Activated T-helper 17 cell treated with anti-CD3 and anti-CD28 coated beads, Interleukin-2, amount 50 U/mL, for 72 hours (primary cell): ENCODE results near the gene GDF9. TPM values are rescaled to one million over a fixed set of nuclear protein-coding genes. Genes with fewer than 3 reads are reported as not detected.
A peak's percentile ranks its signal among the peaks of the same experiment; 100 is the strongest.

Experiments used
- ATAC-seq: fragments of 150-1000 bp; cut with Tn5 transposase; replicated peaks from 2 replicates; pipeline ENCODE4 v1.10.0; 2021; ENCODE audit warnings: mild to moderate bottlenecking, moderate library complexity
- H3K27ac Mint-ChIP-seq: one replicate; pipeline ENCODE4 v1.8.0; 2022; ENCODE audit warnings: mixed read lengths
- H3K27me3 Mint-ChIP-seq: one replicate; pipeline ENCODE4 v1.8.0; 2022; ENCODE audit warnings: mixed read lengths
- H3K36me3 Mint-ChIP-seq: one replicate; pipeline ENCODE4 v1.8.0; 2022; ENCODE audit warnings: low read depth, mild to moderate bottlenecking, mixed read lengths
- H3K4me1 Mint-ChIP-seq: one replicate; pipeline ENCODE4 v1.8.0; 2022; ENCODE audit warnings: mixed read lengths
- H3K4me3 Mint-ChIP-seq: one replicate; pipeline ENCODE4 v1.8.0; 2022; ENCODE audit warnings: mild to moderate bottlenecking, mixed read lengths
- H3K9me3 Mint-ChIP-seq: one replicate; pipeline ENCODE4 v1.8.0; 2022; ENCODE audit warnings: mixed read lengths
- total RNA-seq, 2 donors: library from RNA; stranded (reverse); gene quantifications; one replicate each; pipeline ENCODE4 v1.2.3, GENCODE V29; 2022

The GDF9 gene
- total RNA-seq, 2 donors from 2014 or later, result 0.26 to 0.69 TPM

GRCh38 chr5:132836852-132837251, 29.4 kb downstream of the GDF9 start:
- Mint-ChIP-seq H3K4me3 (no peak overlapping the region), H3K27ac (no peak overlapping the region)

GRCh38 chr5:132834057-132834456, 32.2 kb downstream of the GDF9 start:
- no peak overlapping the region for H3K27ac Mint-ChIP-seq
- ATAC-seq, result no peak

More at GRCh38 chr5:132836852-132837251, 29.4 kb downstream of the GDF9 start:
- no peaks in the 10 kb centered on the region for H3K4me1 Mint-ChIP-seq
- ATAC-seq, result no peak
- no peaks in the 10 kb centered on the region for H3K9me3 Mint-ChIP-seq
- H3K27me3 Mint-ChIP-seq, result peaks cover 4% of the 10 kb centered on the region
- no peaks in the 10 kb centered on the region for H3K36me3 Mint-ChIP-seq

GRCh38 chr5:132832612-132833011, 33.7 kb downstream of the GDF9 start:
- no peak overlapping the region for H3K27ac Mint-ChIP-seq
- no peaks in the 10 kb centered on the region for H3K9me3 Mint-ChIP-seq
- H3K27me3 Mint-ChIP-seq, result peaks cover 17% of the 10 kb centered on the region
- ATAC-seq, result no peak
- H3K4me3 Mint-ChIP-seq, result no peak overlapping the region
- H3K4me1 Mint-ChIP-seq, result no peaks in the 10 kb centered on the region
- H3K36me3 Mint-ChIP-seq, result no peaks in the 10 kb centered on the region

More at GRCh38 chr5:132834057-132834456, 32.2 kb downstream of the GDF9 start:
- H3K4me3 Mint-ChIP-seq, result no peak overlapping the region
- H3K9me3 Mint-ChIP-seq, result no peaks in the 10 kb centered on the region
- no peaks in the 10 kb centered on the region for H3K4me1 Mint-ChIP-seq
- peaks cover 13% of the 10 kb centered on the region for H3K27me3 Mint-ChIP-seq
- H3K36me3 Mint-ChIP-seq, result no peaks in the 10 kb centered on the region

DNA sequence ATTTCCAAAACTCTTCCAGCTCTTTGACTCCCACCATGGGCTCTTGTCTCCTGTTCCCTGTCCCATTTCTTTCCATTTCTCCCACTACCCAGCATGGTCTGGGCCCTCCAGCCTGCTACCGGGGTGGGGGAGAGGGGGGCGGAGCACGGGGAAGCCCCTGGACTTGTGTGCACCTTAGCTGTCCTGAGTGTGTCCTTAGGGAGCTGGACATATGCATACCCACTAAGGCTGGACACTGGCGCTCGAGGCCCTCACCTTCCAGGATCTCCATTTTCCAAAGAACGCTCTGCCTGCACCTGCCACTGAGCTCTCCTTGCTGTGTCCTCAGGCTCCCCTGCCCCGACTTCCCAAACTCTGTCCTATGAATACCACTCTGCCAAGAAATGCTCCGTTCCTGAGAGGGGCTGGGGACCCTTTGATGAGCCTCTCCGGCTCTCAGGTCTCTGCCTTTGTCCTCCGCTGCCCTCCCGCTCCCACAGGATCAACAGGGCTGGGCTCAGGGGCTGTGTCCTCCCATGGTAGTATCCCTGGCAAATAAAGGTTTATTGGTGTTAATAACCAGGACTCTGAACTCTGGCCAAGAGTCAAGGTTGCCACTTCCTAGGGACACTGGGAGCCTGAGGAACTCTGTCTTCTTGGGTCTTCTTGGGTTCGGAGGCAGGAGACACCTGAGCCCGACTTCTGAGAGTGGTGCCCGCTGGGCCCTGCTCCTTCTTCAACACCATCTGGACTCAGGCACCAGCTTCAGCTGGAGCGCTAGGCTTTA, 35.0 kb downstream of the GDF9 start:
- Mint-ChIP-seq H3K27me3 (peaks cover 30% of the 10 kb centered on the region), H3K27ac (peak overlapping the region; percentile 39), H3K9me3 (no peaks in the 10 kb centered on the region), H3K4me3 (peak overlapping the region; percentile 74), H3K4me1 (no peaks in the 10 kb centered on the region), H3K36me3 (no peaks in the 10 kb centered on the region)
- ATAC-seq, result no peak

GRCh38 chr5:132830436-132831094, 35.7 kb downstream of the GDF9 start, which contains the start of gene SHROOM1:
TSS of gene SHROOM1 (minus strand) at chr5:132830647. CDS start at chr5:132826140, 4,507 bp downstream.
- Mint-ChIP-seq H3K4me1 (no peaks in the 10 kb centered on the region), H3K4me3 (peak within 1 kb of the TSS; percentile 74), H3K36me3 (no peaks in the 10 kb centered on the region), H3K27me3 (peaks cover 31% of the 10 kb centered on the region), H3K27ac (peak within 1 kb of the TSS; percentile 39), H3K9me3 (no peaks in the 10 kb centered on the region)
- ATAC-seq, result peak; percentile 69

DNA sequence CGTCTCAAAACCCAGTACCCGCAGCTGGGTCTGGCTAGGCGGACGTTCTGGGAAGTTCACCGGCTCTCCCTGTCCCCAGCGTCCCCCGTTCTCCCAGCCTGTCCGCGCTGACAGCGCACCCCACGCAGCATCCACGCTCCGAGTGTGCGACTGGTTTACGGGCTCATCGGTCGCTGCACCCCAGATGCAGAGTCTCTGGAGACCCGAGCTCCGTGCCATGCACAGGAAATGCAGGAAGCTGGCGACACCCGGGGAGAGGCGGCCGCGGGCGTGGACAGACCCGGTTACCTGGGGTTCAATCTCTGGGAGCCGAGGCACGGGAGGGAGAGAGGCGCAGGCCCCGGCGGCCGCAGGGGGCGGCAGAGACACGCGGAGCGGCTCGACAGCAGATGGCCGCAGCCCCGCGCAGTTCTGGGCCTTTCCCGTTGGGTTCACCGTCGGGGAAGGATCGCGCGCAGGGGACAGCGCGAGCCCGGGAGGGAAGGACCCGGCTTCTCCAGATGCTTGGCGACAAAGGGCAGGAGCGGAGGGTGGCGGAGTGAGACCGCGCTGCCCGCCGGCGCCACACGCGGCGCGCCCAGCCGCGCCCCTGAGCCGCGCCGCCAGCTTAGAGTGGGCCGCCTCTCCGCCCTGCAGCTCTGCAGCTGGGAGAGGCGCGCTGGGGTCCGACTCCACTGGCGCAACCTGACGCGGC, 36.4 kb downstream of the GDF9 start:
- H3K36me3 Mint-ChIP-seq, result no peaks in the 10 kb centered on the region
- peaks cover 31% of the 10 kb centered on the region for H3K27me3 Mint-ChIP-seq
- H3K4me3 Mint-ChIP-seq, result peak overlapping the region; percentile 46
- H3K27ac Mint-ChIP-seq, result no peak overlapping the region
- H3K4me1 Mint-ChIP-seq, result no peaks in the 10 kb centered on the region
- ATAC-seq, result peak; percentile 84
- H3K9me3 Mint-ChIP-seq, result no peaks in the 10 kb centered on the region

DNA sequence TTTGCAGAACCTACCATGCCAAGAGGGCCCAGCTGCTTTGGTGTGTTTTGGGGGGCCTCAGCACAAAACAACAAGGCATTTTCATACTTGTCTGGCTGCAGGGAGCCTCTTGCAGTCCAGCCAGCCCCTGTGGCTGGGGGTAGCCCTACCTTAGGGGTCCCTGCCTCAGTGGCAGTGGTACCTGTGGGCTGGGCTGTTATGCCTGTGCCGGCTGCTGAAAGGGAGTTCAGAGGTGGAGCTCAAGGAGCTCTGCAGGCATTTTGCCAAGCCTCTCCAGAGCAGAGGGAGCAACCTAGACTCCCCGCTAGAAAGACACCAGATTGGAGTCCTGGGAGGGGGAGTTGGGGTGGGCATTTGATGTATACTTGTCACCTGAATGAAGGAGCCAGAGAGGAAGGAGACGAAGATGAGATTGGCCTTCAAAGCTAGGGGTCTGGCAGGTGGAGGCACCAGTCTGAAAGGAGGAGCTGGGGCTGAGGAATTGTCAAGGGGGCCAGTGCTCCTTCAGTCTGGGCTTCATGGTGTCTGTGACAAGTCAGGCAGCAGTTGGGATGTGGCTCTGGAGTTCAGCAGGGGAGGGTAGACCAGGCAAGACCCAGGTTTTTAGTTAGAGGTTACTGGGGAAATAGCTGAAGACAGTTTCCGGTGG, 37.3 kb downstream of the GDF9 start:
- H3K27me3 Mint-ChIP-seq, result peaks cover 34% of the 10 kb centered on the region
- no peaks in the 10 kb centered on the region for H3K4me1 Mint-ChIP-seq
- H3K36me3 Mint-ChIP-seq, result no peaks in the 10 kb centered on the region
- no peaks in the 10 kb centered on the region for H3K9me3 Mint-ChIP-seq
- ATAC-seq, result no peak
- H3K27ac Mint-ChIP-seq, result no peak overlapping the region
- peak overlapping the region; percentile 46 for H3K4me3 Mint-ChIP-seq

GRCh38 chr5:132827943-132828673, 38.2 kb downstream of the GDF9 start:
- no peak for ATAC-seq
- Mint-ChIP-seq H3K27ac (no peak overlapping the region), H3K4me1 (no peaks in the 10 kb centered on the region), H3K36me3 (no peaks in the 10 kb centered on the region), H3K27me3 (peaks cover 34% of the 10 kb centered on the region), H3K4me3 (no peak overlapping the region), H3K9me3 (no peaks in the 10 kb centered on the region)

DNA sequence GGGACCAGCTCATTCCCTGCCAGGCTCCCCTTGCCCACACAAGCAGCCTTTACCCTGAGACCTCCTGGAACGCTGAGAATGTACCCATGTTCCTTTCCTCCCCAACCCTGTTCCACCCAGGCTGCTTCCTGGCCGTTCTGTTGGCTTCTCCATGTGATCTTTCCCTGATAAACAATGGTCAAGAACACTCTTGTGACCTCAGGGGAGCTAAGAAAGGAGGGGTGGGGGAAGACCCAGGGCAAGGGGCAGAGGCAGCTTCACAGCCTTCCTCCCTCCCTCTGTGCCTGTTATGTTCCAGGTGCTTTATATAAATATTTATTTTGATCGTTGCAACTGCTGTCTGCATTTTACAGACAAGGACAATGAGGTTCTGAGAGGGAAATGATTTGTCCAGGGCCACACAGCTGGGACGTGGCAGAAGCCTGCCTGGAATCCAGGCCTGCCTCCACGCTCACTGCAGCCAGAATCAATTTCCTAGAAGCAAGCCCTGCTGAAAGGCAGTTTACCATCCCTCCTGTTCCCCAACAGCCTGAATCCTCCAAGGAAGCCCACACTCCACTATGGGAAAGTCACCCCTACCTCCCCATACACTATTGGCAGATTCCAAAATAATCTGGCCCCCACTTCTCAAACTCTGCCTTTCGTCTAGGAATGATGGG, 39.7 kb downstream of the GDF9 start:
- Mint-ChIP-seq H3K4me3 (peak overlapping the region; percentile 49), H3K36me3 (no peaks in the 10 kb centered on the region), H3K9me3 (no peaks in the 10 kb centered on the region), H3K27me3 (peaks cover 30% of the 10 kb centered on the region), H3K4me1 (no peaks in the 10 kb centered on the region), H3K27ac (no peak overlapping the region)
- ATAC-seq, result no peak

DNA sequence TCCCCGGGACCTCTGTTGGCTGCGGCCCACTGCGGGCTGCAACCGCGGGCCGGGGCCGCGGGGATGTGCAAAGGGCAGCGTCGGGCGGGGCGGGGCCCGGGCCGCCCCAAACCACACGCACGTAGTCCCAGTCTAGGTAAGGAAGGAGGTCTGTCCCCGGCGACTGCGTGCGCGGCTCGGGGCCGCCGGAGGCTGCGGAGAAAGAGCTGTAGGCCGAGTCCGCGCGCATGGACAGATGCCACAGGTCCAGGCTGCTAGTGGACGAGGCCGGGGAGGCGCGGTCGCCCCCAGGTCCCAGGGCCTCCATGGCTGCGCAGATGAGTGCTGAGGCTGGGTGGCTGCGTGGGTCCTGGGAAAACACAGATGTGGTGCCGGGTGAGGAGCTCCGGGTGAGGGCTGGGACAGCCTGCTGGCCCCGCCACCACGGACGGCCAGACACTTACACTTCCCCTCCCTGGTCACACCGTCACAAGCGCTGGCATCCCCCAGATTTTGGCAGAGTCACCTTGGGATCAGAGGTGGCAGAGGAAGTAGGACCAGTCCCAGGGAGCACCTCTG, 40.4 kb downstream of the GDF9 start:
- ATAC-seq, result peak; percentile 63
- H3K4me1 Mint-ChIP-seq, result no peaks in the 10 kb centered on the region
- peaks cover 24% of the 10 kb centered on the region for H3K27me3 Mint-ChIP-seq
- H3K4me3 Mint-ChIP-seq, result peak overlapping the region; percentile 49
- H3K36me3 Mint-ChIP-seq, result no peaks in the 10 kb centered on the region
- no peak overlapping the region for H3K27ac Mint-ChIP-seq
- H3K9me3 Mint-ChIP-seq, result no peaks in the 10 kb centered on the region

DNA sequence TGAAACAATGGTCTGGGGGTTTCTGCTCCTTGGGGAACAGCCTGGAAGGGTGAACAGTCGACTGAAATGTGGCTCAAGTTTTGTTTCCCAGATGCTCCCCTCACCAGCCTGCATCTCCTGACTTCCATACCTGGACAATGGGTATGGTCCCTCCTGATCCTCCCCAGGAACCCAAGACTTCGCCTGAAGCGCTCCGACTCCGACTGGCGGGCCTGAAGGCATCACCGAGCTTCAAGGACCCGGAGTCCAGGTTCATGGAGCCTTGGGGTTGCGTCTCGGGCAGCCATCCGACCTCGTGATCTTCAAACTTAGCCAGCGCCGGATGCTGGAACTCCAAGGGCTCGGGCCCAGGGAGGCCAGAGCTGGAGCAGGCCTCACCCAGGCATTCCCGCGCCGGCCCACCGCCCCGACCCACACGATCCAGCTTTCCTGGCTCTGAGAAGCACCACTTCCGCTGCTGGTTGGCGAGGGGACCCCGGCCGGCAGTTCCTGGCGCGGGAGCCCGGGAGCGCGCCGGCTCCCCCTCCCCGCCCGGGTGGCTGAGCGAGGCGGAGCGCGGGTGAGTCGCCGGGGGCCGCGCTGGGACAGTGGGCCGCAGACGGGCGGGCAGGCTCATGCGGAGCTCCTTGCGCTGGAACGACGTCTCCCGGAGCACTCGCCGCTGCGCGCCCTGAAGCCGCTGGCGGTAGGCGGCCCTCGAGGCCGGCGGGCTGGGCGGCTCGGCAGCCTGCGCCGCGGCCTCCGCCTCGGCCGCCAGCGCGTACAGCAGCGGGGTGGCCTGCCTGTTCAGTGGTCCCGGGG, 41.0 kb downstream of the GDF9 start:
- H3K27me3 Mint-ChIP-seq, result peaks cover 26% of the 10 kb centered on the region
- peak overlapping the region; percentile 49 for H3K4me3 Mint-ChIP-seq
- no peaks in the 10 kb centered on the region for H3K36me3 Mint-ChIP-seq
- H3K4me1 Mint-ChIP-seq, result peaks cover 2% of the 10 kb centered on the region
- no peaks in the 10 kb centered on the region for H3K9me3 Mint-ChIP-seq
- peak; percentile 15 for ATAC-seq
- no peak overlapping the region for H3K27ac Mint-ChIP-seq

GRCh38 chr5:132824426-132824825, 41.8 kb downstream of the GDF9 start:
- Mint-ChIP-seq H3K36me3 (no peaks in the 10 kb centered on the region), H3K27me3 (peaks cover 29% of the 10 kb centered on the region), H3K4me1 (peaks cover 6% of the 10 kb centered on the region), H3K27ac (no peak overlapping the region), H3K4me3 (no peak overlapping the region), H3K9me3 (no peaks in the 10 kb centered on the region)
- ATAC-seq, result no peak
